HepG2 (cell line): ENCODE results near the gene CEACAM5. TPM values are rescaled to one million over a fixed set of nuclear protein-coding genes. Genes with fewer than 3 reads are reported as not detected.

Experiments
- ATAC-seq: fragments of 200-7000 bp; cut with Tn5 transposase; 3 replicates; pipeline ENCODE4 v1.9.1; 2020; ENCODE audit warnings: mild to moderate bottlenecking, moderate library complexity
- BruUV-seq: library from RNA; stranded (reverse); fragments of 400-500 nt; replicated peaks from 2 replicates; lab custom pipeline; 2021; lab: Mats Ljungman, UMichigan
- CTCF ChIA-PET: fragments of 300-600 bp; formaldehyde crosslinking; extraction: SDS; loops from one replicate; lab custom pipeline; 2021; ENCODE audit warnings: low total read pairs, inconsistent platforms, low intra/inter-chr PET ratio; lab: Yijun Ruan, JAX
- POLR2A ChIA-PET: fragments of 350-600 bp; sonication (Branson Sonifier 250); formaldehyde crosslinking; loops from one replicate; lab custom pipeline; 2020; ENCODE audit warnings: antibody characterized with exemption, inconsistent platforms; lab: Yijun Ruan, JAX
- DNase-seq: peaks from one replicate; pipeline ENCODE4 v3.0.0-alpha.2; 2015; ENCODE audit warnings: low spot score
- FAIRE-seq: peaks from 3 replicates; lab custom pipeline; 2011; peaks lifted over from hg19 to GRCh38; lab: Jason Lieb, UNC
- H2AFZ ChIP-seq: one replicate; pipeline ENCODE4 v1.6.1; 2011; ENCODE audit warnings: low read length, inconsistent platforms
- H3K27ac ChIP-seq: fragments of 300-600 bp; 3 replicates; pipeline ENCODE4 v1.8.0; 2011; ENCODE audit warnings: mixed run types, mild to moderate bottlenecking, mixed read lengths, low read length, inconsistent platforms; ENCODE audit not compliant: insufficient read depth; ENCODE audit errors: extremely low read length
- H3K27me3 ChIP-seq, 2 experiments: fragments of 200-600 bp in 1 of 2; 2 replicates in 1 of 2; 3 replicates in 1 of 2; pipeline versions ENCODE4 v1.6.0 to v1.8.0; 2011; ENCODE audit warnings: low read length in 2 of 2, mild to moderate bottlenecking in 2 of 2, moderate library complexity in 2 of 2, inconsistent platforms in 1 of 2; ENCODE audit not compliant: insufficient read depth in 2 of 2, control insufficient read depth in 1 of 2
- H3K36me3 ChIP-seq, 2 experiments: fragments of 200-600 bp in 1 of 2; replicated peaks in 1 of 2; 2 replicates in 1 of 2; 3 replicates in 1 of 2; pipeline versions ENCODE4 v1.5.1 to v1.8.0; 2011; ENCODE audit warnings: low read length in 2 of 2, inconsistent platforms in 1 of 2; ENCODE audit not compliant: insufficient read depth in 2 of 2, control insufficient read depth in 1 of 2
- H3K4me1 ChIP-seq: 2 replicates; pipeline ENCODE4 v1.5.1; 2012; ENCODE audit warnings: low read length, inconsistent platforms; ENCODE audit not compliant: insufficient read depth
- H3K4me2 ChIP-seq: 2 replicates; pipeline ENCODE4 v1.6.0; 2011; ENCODE audit warnings: low read depth, low read length, inconsistent platforms
- H3K4me3 ChIP-seq, 3 experiments: fragments of 200-600 bp in 1 of 3; sonication (generic), shearing (Covaris generic) in 1 of 3; replicated peaks in 1 of 3; 2 replicates each; pipeline ENCODE4 v1.5.1; 2011 to 2016; ENCODE audit warnings: low read length in 3 of 3, inconsistent platforms in 2 of 3, low read depth in 2 of 3, mild to moderate bottlenecking in 2 of 3, control low read depth in 1 of 3, mixed read lengths in 1 of 3; ENCODE audit not compliant: insufficient read depth in 1 of 3
- H3K79me2 ChIP-seq: one replicate; pipeline ENCODE4 v1.6.1; 2011; ENCODE audit warnings: low read length, inconsistent platforms; ENCODE audit not compliant: insufficient read depth
- H3K9ac ChIP-seq: 2 replicates; pipeline ENCODE4 v1.6.0; 2011; ENCODE audit warnings: mild to moderate bottlenecking, low read depth, low read length, inconsistent platforms; ENCODE audit not compliant: insufficient read depth
- H3K9me3 ChIP-seq: 2 replicates; pipeline ENCODE4 v1.5.1; 2012; ENCODE audit warnings: mild to moderate bottlenecking, low read length
- H4K20me1 ChIP-seq: 2 replicates; pipeline ENCODE4 v1.6.0; 2011; ENCODE audit warnings: inconsistent platforms, mild to moderate bottlenecking, low read length, moderate library complexity; ENCODE audit not compliant: insufficient read depth
- ATF7-NPFF ChIP-seq: sonication (generic); formaldehyde crosslinking; IDR thresholded peaks from 2 replicates; pipeline ENCODE4 v1.8.1; 2023; ENCODE audit warnings: mild to moderate bottlenecking, low read depth, missing genetic modification reagents, moderate library complexity
- CTCF ChIP-seq: sonication (generic); formaldehyde crosslinking; IDR thresholded peaks from 2 replicates; pipeline ENCODE4 v1.5.0; 2020; ENCODE audit warnings: mild to moderate bottlenecking, missing genetic modification reagents, moderate library complexity
- HBP1 ChIP-seq: IDR thresholded peaks from 2 replicates; pipeline ENCODE4 v1.6.1; 2016; ENCODE audit warnings: low read depth, control low read depth
- HMGA1 ChIP-seq: sonication (generic); formaldehyde crosslinking; conservative IDR thresholded peaks from 2 replicates; pipeline ENCODE4 v1.4.0; 2020; ENCODE audit warnings: missing genetic modification reagents
- KDM3A ChIP-seq: IDR thresholded peaks from 2 replicates; pipeline ENCODE4 v1.6.1; 2018; ENCODE audit warnings: low read depth, missing compliant biosample characterization
- SOX5 ChIP-seq: IDR thresholded peaks from 2 replicates; pipeline ENCODE4 v1.6.1; 2016; ENCODE audit warnings: borderline replicate concordance
- TIGD3 ChIP-seq: sonication (generic); formaldehyde crosslinking; IDR thresholded peaks from 2 replicates; pipeline ENCODE4 v1.5.1; 2020; ENCODE audit warnings: mild to moderate bottlenecking, missing genetic modification reagents, borderline replicate concordance
- ZFP36L1 ChIP-seq: sonication (generic); formaldehyde crosslinking; IDR thresholded peaks from 2 replicates; pipeline ENCODE4 v1.8.0; 2022; ENCODE audit warnings: mild to moderate bottlenecking, missing genetic modification reagents, moderate library complexity
- ZNF142 ChIP-seq: sonication (generic); formaldehyde crosslinking; IDR thresholded peaks from 2 replicates; pipeline ENCODE4 v1.4.0; 2020; ENCODE audit warnings: missing genetic modification reagents
- ZNF337 ChIP-seq: sonication (generic); formaldehyde crosslinking; IDR thresholded peaks from 2 replicates; pipeline ENCODE4 v1.5.1; 2020; ENCODE audit warnings: missing genetic modification reagents, low read depth, mild to moderate bottlenecking, borderline replicate concordance
- WGBS: methylation state at CpG from one replicate; pipeline ENCODE4 v1.1.6; 2017; ENCODE audit warnings: low lambda C conversion rate; 5-methylcytosine and 5-hydroxymethylcytosine counted together
- in situ Hi-C: cut with HindIII; loops from 2 replicates; pipeline ENCODE4 v1.10.0; 2017; ENCODE audit warnings: low pct_unique_long_range_greater_than_20kb; ENCODE audit not compliant: extremely low pct_ligation_motif_present
- intact Hi-C: fragments of 100-400 bp; cut with micrococcal nuclease; formaldehyde crosslinking; loops from one replicate; pipeline ENCODE4 v1.10.0; 2022; ENCODE audit not compliant: unreplicated experiment
- polyA plus RNA-seq, 8 experiments: library from polyadenylated mRNA; depleted of rRNA in 3 of 8; stranded (reverse) in 7 of 8; unstranded in 1 of 8; fragments of >200 nt; fragmentation: Illumina TruSeq in 4 of 8; extraction: Trizol in 4 of 8; gene quantifications; 2 replicates each; pipeline versions ENCODE4 v1.2.1 to v1.2.3, GENCODE V29; 2011 to 2016; ENCODE audit warnings: low read depth in 4 of 8, missing spikeins in 1 of 8, mixed read lengths in 1 of 8; ENCODE audit not compliant: insufficient read depth in 1 of 8
- total RNA-seq, 5 experiments: library from RNA; depleted of rRNA; stranded (reverse); fragments of >200 nt; fragmentation: Illumina TruSeq; extraction: Trizol; gene quantifications; 2 replicates each; pipeline ENCODE4 v1.2.3, GENCODE V29; 2016; ENCODE audit warnings: low read depth in 1 of 5

The CEACAM5 gene
- total and polyA plus RNA-seq, 2 of the 13 experiments (the other 11 are each of a cell fraction or from before 2014, with no cell fraction given), result not detected

GRCh38 chr19:41691268-41691970 is 17.0 kb upstream of the CEACAM5 start (continued):
- TF ChIP-seq CTCF (CRISPR knock-in tag) (peak; percentile 70), ZNF337 (CRISPR knock-in tag) (no peak), SOX5 (CRISPR knock-in tag) (no peak), HMGA1 (CRISPR knock-in tag) (no peak)

- H3K9ac ChIP-seq, result no peak overlapping the region
- H3K4me3 ChIP-seq, result no peak overlapping the region
- BruUV-seq, result no TSS peak
- no peak overlapping the region for H2AFZ ChIP-seq
- ChIA-PET POLR2A (no interaction called here), CTCF (no interaction called here)
- H3K36me3 ChIP-seq, result no peaks in the 10 kb centered on the region
- H3K79me2 ChIP-seq, result no peaks in the 10 kb centered on the region
- DNase-seq (no peak), ATAC-seq (no peak), FAIRE-seq (no peak)
- no peaks in the 10 kb centered on the region; a peak in 1 of 5 replicates for H3K27me3 ChIP-seq
- intact Hi-C loops (loop anchor here (5.0 kb wide), 1 partner anchor 52 kb away; no protein-coding TSS in a partner anchor), in situ Hi-C loops (no loop called here)
- no peak overlapping the region for H3K27ac ChIP-seq
- H4K20me1 ChIP-seq, result no peaks in the 10 kb centered on the region
- H3K4me2 ChIP-seq, result no peak overlapping the region
- WGBS, result 0% methylated on average over 1 of the region's 1 CpG
- no peaks in the 10 kb centered on the region for H3K4me1 ChIP-seq
- no peaks in the 10 kb centered on the region for H3K9me3 ChIP-seq
- TF ChIP-seq KDM3A (CRISPR knock-in tag), result no peak
- no peak for TF ChIP-seq ATF7-NPFF (CRISPR knock-in tag)
- TF ChIP-seq HBP1, result no peak
- TF ChIP-seq TIGD3, result no peak
- TF ChIP-seq ZNF142 (CRISPR knock-in tag), result no peak
- no peak for TF ChIP-seq ZFP36L1 (CRISPR knock-in tag)
These were observed 14.2 kb upstream of the CEACAM5 start for GRCh38 chr19:41694196-41694595.
